CD4-positive, CD25-positive, alpha-beta regulatory T cell (primary cell): ENCODE data around the gene PDCD10. TPM values are rescaled to one million over a fixed set of nuclear protein-coding genes. Genes with fewer than 3 reads are reported as not detected.

Experiments used
- ATAC-seq, 2 donors: fragments of 150-1000 bp; cut with Tn5 transposase; one replicate each; pipeline ENCODE4 v1.10.0; 2021; ENCODE audit warnings: low read depth in 2 of 2, moderate number of reproducible peaks in 2 of 2, moderate library complexity in 1 of 2
- DNase-seq, 3 donors: peaks; one replicate each; pipeline versions ENCODE4 v3.0.0 to v3.0.0-alpha.2; 2012 to 2022; ENCODE audit warnings: mixed read lengths in 1 of 3
- H3K27ac ChIP-seq: one replicate; pipeline ENCODE4 v1.7.0; 2013; ENCODE audit warnings: mild to moderate bottlenecking, low read length; ENCODE audit not compliant: insufficient read depth, poor library complexity, severe bottlenecking
- H3K27me3 ChIP-seq: one replicate; pipeline ENCODE4 v1.7.0; 2013; ENCODE audit warnings: low read length; ENCODE audit not compliant: control insufficient read depth, insufficient read depth
- H3K36me3 ChIP-seq: one replicate; pipeline ENCODE4 v1.7.0; 2013; ENCODE audit warnings: mild to moderate bottlenecking, low read length, moderate library complexity; ENCODE audit not compliant: control insufficient read depth, insufficient read depth
- H3K4me1 ChIP-seq: 2 replicates; pipeline ENCODE4 v1.7.0; 2013; ENCODE audit warnings: mild to moderate bottlenecking, low read length; ENCODE audit not compliant: insufficient read depth, control insufficient read depth, poor library complexity, severe bottlenecking
- H3K4me3 ChIP-seq: one replicate; pipeline ENCODE4 v1.7.0; 2013; ENCODE audit warnings: low read depth, mild to moderate bottlenecking, low read length, moderate library complexity
- H3K9me3 ChIP-seq, 2 experiments: 1 replicate in 1 of 2; 2 replicates in 1 of 2; pipeline ENCODE4 v1.7.0; 2013; ENCODE audit warnings: low read length in 2 of 2, mild to moderate bottlenecking in 1 of 2, moderate library complexity in 1 of 2; ENCODE audit not compliant: control insufficient read depth in 2 of 2
- H3K27ac Mint-ChIP-seq, 3 donors: one replicate each; pipeline ENCODE4 v1.8.0; 2020 to 2022; ENCODE audit warnings: mild to moderate bottlenecking in 3 of 3, mixed read lengths in 3 of 3, moderate library complexity in 2 of 3
- H3K27me3 Mint-ChIP-seq: one replicate; pipeline ENCODE4 v1.8.0; 2022; ENCODE audit warnings: mild to moderate bottlenecking, mixed read lengths
- H3K36me3 Mint-ChIP-seq: one replicate; pipeline ENCODE4 v1.8.0; 2020; ENCODE audit warnings: mixed read lengths
- H3K4me1 Mint-ChIP-seq, 4 donors: one replicate each; pipeline ENCODE4 v1.8.0; 2020 to 2022; ENCODE audit warnings: mixed read lengths in 4 of 4, mild to moderate bottlenecking in 1 of 4
- H3K4me3 Mint-ChIP-seq, 4 donors: one replicate each; pipeline ENCODE4 v1.8.0; 2020 to 2022; ENCODE audit warnings: mild to moderate bottlenecking in 4 of 4, mixed read lengths in 4 of 4, moderate library complexity in 3 of 4
- H3K9me3 Mint-ChIP-seq, 7 donors: one replicate each; pipeline ENCODE4 v1.8.0; 2020 to 2022; ENCODE audit warnings: mixed read lengths in 7 of 7, mild to moderate bottlenecking in 3 of 7, moderate library complexity in 2 of 7
- polyA plus RNA-seq, 4 donors: library from polyadenylated mRNA; unstranded; fragments of 300-500 nt; fragmentation: Illumina TruSeq; gene quantifications; one replicate each; pipeline ENCODE4 v1.2.3, GENCODE V29; 2021
- total RNA-seq: library from RNA; stranded (reverse); gene quantifications from one replicate; pipeline ENCODE4 v1.2.3, GENCODE V29; 2022

Gene PDCD10
- total and polyA plus RNA-seq, 5 donors from 2014 or later: 69.9 to 157 (median 129) TPM

DNA sequence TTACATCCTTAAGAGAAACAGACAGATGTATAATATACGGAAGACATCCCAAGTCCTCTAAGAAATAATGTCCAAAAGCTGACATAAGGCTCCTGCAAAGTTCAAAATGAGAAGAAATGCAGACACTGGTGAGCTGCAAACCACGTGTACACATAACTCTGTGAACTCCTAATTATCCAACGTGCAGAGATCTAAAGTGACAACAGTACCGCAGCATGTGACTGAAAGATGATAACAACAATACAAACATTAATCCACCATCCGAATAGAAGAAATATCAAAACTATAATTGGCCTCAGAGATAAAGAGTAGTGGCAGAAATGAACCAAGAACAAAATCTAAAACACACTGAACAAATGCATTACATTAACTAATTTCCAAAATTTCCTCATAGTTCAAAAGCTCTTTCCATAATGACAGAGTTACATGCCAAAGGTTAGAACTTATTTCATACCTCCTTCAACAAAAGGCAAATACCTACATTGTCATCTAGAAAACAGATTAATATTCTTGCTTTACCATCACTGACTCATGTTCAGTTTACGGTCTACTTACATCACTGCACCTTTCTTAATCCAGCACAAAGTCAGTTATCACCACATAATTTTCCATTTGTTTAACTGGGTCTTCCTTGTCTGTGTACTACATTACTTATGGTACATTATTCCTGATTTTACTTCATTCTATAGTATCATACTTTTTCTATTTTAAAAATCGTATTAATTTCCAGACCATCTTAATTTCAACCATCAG lies 2.2 kb downstream of the PDCD10 start:
- Mint-ChIP-seq H3K4me3 (peak overlapping the region in 1 of 4 donors; percentile 68), H3K36me3 (no peaks in the 10 kb centered on the region), H3K9me3 (no peaks in the 10 kb centered on the region), H3K27me3 (no peaks in the 10 kb centered on the region), H3K4me1 (peaks cover 16 to 47% (median 27%) of the 10 kb centered on the region in 4 donors), H3K27ac (peak overlapping the region in 2 of 3 donors; percentile 23 to 40)
- Histone ChIP-seq H3K9me3 (no peaks in the 10 kb centered on the region), H3K4me1 (peaks cover 67% of the 10 kb centered on the region), H3K36me3 (no peaks in the 10 kb centered on the region), H3K27ac (peak overlapping the region; percentile 24), H3K4me3 (peak overlapping the region; percentile 95), H3K27me3 (no peaks in the 10 kb centered on the region)
- DNase-seq: no peak
- no peak for ATAC-seq

DNA sequence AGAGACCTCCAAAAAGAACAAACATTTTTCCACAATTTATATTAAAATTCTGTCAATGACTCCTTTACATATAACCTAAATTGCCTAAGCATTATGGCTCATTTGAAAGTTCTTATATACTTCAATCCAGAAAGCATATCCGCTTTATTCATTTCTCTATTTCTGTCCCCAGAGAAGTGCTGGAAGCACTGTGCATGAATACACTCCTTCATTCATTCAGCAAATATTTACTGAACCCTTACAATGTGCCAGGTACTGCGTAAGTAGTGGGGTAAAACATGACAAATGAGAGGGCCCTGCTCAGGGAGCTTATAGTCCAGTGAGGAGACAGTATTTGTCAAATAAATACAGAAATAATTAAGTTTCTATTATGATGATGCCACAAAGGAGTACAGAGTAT lies 3.3 kb downstream of the PDCD10 start:
- H3K36me3 Mint-ChIP-seq: no peaks in the 10 kb centered on the region
- H3K27ac Mint-ChIP-seq: peak overlapping the region in 1 of 3 donors; percentile 37
- no peaks in the 10 kb centered on the region for H3K9me3 Mint-ChIP-seq
- ATAC-seq (no peak), DNase-seq (no peak)
- no peaks in the 10 kb centered on the region for H3K27me3 ChIP-seq
- H3K4me1 Mint-ChIP-seq: peaks cover 26 to 52% (median 34%) of the 10 kb centered on the region in 4 donors
- no peak overlapping the region for H3K27ac ChIP-seq
- peak overlapping the region in 1 of 4 donors; percentile 20 for H3K4me3 Mint-ChIP-seq
- no peaks in the 10 kb centered on the region for H3K27me3 Mint-ChIP-seq
- H3K4me1 ChIP-seq: peaks cover 75% of the 10 kb centered on the region
- no peaks in the 10 kb centered on the region for H3K9me3 ChIP-seq
- no peak overlapping the region for H3K4me3 ChIP-seq
- no peaks in the 10 kb centered on the region for H3K36me3 ChIP-seq

DNA sequence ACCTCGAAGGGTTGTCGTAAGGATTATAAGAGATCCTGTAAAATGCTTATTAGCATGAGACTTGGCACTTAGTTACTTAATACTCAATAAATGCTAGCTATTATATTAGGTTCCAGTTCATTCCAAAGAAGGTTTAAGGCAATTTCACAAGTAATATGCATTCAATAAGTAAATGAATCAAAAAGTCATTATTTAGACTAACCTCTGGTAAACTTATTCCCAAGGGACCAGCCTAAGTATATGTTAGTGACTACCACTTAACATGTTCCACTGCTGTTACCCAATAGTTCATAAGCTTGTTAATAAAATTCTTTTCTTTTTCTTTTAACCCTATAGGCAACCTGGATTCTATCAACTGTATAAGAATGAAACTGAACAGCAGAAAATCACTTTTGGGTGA lies 5.1 kb downstream of the PDCD10 start:
- Mint-ChIP-seq H3K9me3 (no peaks in the 10 kb centered on the region), H3K27ac (peak overlapping the region in 1 of 3 donors; percentile 23), H3K4me3 (no peak overlapping the region), H3K27me3 (no peaks in the 10 kb centered on the region), H3K4me1 (peaks cover 36 to 60% (median 44%) of the 10 kb centered on the region in 4 donors), H3K36me3 (peaks cover 5% of the 10 kb centered on the region)
- H3K36me3 ChIP-seq: no peaks in the 10 kb centered on the region
- no peak overlapping the region for H3K27ac ChIP-seq
- peaks cover 71% of the 10 kb centered on the region for H3K4me1 ChIP-seq
- no peaks in the 10 kb centered on the region for H3K9me3 ChIP-seq
- DNase-seq (no peak), ATAC-seq (no peak)
- H3K4me3 ChIP-seq: peak overlapping the region; percentile 16
- H3K27me3 ChIP-seq: no peaks in the 10 kb centered on the region

DNA sequence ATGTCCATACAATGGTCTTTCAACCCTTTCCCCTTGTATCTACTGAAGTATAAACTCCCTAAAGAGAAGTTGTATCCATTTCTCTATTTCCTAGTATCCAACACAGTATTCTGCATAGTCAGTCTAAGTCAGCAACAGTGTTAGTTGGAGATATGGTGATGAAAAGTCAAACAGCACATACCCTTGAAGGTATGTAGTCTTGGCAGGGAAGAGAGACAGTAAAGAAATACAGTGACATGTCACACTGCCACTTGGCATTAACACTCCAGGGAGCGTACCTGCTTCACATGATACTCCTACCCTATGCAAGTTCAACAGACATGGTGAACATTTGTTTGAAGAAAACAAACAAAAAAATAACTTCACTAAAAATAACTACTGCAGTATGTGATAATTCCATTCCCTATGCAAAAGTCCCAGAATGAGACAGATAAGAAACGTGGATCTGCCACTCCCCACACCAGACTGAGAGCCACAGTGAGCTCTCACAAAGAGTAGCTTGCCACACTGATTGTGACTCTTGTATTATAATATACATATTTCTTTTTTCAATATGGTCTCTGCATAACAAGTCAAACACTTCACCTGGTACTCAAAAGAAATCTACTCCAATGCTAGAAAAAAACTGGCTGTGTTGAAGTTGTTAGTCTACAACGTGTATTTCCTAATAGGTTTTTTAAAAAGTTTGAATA lies 5.9 kb downstream of the PDCD10 start:
- Mint-ChIP-seq H3K36me3 (peaks cover 5% of the 10 kb centered on the region), H3K27ac (peak overlapping the region in 1 of 3 donors; percentile 65), H3K4me3 (peak overlapping the region in 2 of 4 donors; percentile 37 to 55), H3K27me3 (no peaks in the 10 kb centered on the region), H3K9me3 (no peaks in the 10 kb centered on the region), H3K4me1 (peaks cover 44 to 68% (median 52%) of the 10 kb centered on the region in 4 donors)
- DNase-seq: no peak
- Histone ChIP-seq H3K4me1 (peaks cover 74% of the 10 kb centered on the region), H3K27me3 (no peaks in the 10 kb centered on the region), H3K36me3 (peaks cover 4% of the 10 kb centered on the region), H3K4me3 (peak overlapping the region; percentile 35), H3K27ac (no peak overlapping the region), H3K9me3 (no peaks in the 10 kb centered on the region)
- ATAC-seq: no peak

DNA sequence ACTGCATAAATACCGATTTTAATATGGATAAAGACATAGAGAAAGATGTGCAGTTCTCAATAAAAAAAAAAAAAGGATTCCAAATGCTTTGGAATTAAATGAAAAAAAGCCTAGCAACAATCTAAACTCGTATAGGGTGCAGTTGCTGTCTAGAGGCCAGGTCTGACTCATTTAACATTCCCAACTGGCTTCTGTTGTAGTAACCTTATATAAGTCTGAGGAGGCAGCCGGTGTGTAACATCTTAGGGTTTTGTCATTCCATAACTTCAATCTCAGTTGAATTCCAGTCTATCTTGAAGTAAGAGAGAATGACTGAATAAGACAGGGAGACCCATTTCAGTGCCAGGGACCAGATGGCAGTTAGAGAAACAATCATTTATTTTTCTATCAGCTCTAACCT lies 6.5 kb downstream of the PDCD10 start:
- H3K4me1 ChIP-seq: peaks cover 69% of the 10 kb centered on the region
- H3K27me3 ChIP-seq: no peaks in the 10 kb centered on the region
- peak overlapping the region; percentile 35 for H3K4me3 ChIP-seq
- peak overlapping the region in 1 of 3 donors; percentile 65 for H3K27ac Mint-ChIP-seq
- H3K9me3 ChIP-seq: no peaks in the 10 kb centered on the region
- H3K4me3 Mint-ChIP-seq: peak overlapping the region in 1 of 4 donors; percentile 55
- DNase-seq (no peak), ATAC-seq (no peak)
- H3K4me1 Mint-ChIP-seq: peaks cover 47 to 67% (median 56%) of the 10 kb centered on the region in 4 donors
- no peaks in the 10 kb centered on the region for H3K9me3 Mint-ChIP-seq
- H3K27ac ChIP-seq: peak overlapping the region; percentile 42
- H3K36me3 ChIP-seq: peaks cover 4% of the 10 kb centered on the region
- H3K27me3 Mint-ChIP-seq: no peaks in the 10 kb centered on the region
- H3K36me3 Mint-ChIP-seq: peaks cover 6% of the 10 kb centered on the region

DNA sequence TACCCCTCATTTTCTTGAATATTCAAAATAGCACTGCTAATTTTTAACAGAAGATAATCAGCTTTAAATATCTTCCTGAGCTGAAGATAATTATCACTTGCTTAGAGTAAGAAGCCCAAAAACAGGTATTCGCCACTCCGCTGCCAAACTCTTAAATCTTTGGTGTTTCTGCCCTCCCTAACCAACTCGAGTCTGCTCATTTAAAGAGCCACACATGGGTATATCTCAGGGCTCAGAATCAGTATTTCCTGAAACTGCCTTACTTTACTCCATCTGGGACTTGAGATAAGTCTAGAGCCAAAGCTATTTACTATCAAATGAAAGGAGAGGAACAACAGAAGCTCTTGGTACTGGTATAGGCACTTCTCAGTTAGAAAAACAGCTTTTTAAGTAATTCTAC lies 10.8 kb downstream of the PDCD10 start:
- H3K27me3 Mint-ChIP-seq: no peaks in the 10 kb centered on the region
- no peaks in the 10 kb centered on the region for H3K9me3 Mint-ChIP-seq
- H3K27ac Mint-ChIP-seq: peak overlapping the region in 2 of 3 donors; percentile 32 to 77
- Histone ChIP-seq H3K9me3 (no peaks in the 10 kb centered on the region), H3K27ac (no peak overlapping the region), H3K4me1 (peaks cover 41% of the 10 kb centered on the region), H3K4me3 (no peak overlapping the region), H3K27me3 (no peaks in the 10 kb centered on the region), H3K36me3 (peaks cover 24% of the 10 kb centered on the region)
- ATAC-seq (no peak), DNase-seq (no peak)
- peaks cover 31% of the 10 kb centered on the region for H3K36me3 Mint-ChIP-seq
- peaks cover 61 to 80% (median 71%) of the 10 kb centered on the region in 4 donors for H3K4me1 Mint-ChIP-seq
- H3K4me3 Mint-ChIP-seq: no peak overlapping the region

DNA sequence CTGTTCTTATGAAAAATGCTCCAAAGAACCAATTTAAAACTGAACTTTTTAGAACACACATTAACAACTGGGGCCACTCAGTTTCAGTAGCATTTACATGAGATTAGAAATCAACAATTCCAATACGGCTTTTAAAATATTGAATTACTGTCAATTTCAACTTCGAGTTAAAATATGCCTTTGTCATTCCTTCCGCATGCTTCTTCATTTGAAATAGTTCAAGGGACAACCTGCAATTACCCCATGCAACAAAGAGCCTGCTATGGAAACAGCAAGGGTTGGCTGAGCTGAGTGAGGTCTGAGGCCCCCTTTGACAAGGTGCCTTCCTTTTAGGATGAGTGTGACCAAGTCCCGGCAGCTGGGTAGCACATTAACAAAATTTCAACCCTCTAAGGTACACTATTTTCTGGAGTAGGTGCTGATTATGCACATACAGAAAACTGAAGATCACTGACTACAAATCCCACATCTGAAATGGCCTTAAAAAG lies 11.6 kb downstream of the PDCD10 start:
- no peaks in the 10 kb centered on the region for H3K27me3 Mint-ChIP-seq
- H3K36me3 Mint-ChIP-seq: peaks cover 39% of the 10 kb centered on the region
- peaks cover 58 to 73% (median 68%) of the 10 kb centered on the region in 4 donors for H3K4me1 Mint-ChIP-seq
- Histone ChIP-seq H3K27ac (no peak overlapping the region), H3K4me3 (no peak overlapping the region), H3K9me3 (no peaks in the 10 kb centered on the region), H3K36me3 (peaks cover 32% of the 10 kb centered on the region), H3K27me3 (no peaks in the 10 kb centered on the region), H3K4me1 (peaks cover 34% of the 10 kb centered on the region)
- H3K27ac Mint-ChIP-seq: peak overlapping the region in 1 of 3 donors; percentile 77
- ATAC-seq: no peak
- DNase-seq: no peak
- H3K4me3 Mint-ChIP-seq: peak overlapping the region in 1 of 4 donors; percentile 21
- H3K9me3 Mint-ChIP-seq: no peaks in the 10 kb centered on the region
